Upper lobe of right lung (tissue), 1 donor: ENCODE measurements around the gene CDH22. TPM values are rescaled to one million over a fixed set of nuclear protein-coding genes. Genes with fewer than 3 reads are reported as not detected.

Experiments used
- ATAC-seq: fragments of 200-7000 bp; cut with Tn5 transposase; one replicate; pipeline ENCODE4 v1.9.1; 2020; ENCODE audit warnings: mild to moderate bottlenecking, moderate library complexity
- DNase-seq: peaks from one replicate; pipeline ENCODE4 v3.0.0-alpha.2; 2020
- H3K27ac ChIP-seq: fragments of 200-600 bp; one replicate; pipeline ENCODE4 v1.8.0; 2022
- H3K27me3 ChIP-seq: fragments of 200-600 bp; one replicate; pipeline ENCODE4 v1.8.0; 2022; ENCODE audit warnings: mild to moderate bottlenecking
- H3K36me3 ChIP-seq: fragments of 200-600 bp; one replicate; pipeline ENCODE4 v1.8.0; 2022
- H3K4me1 ChIP-seq: fragments of 200-600 bp; one replicate; pipeline ENCODE4 v1.8.0; 2022
- H3K4me3 ChIP-seq: fragments of 200-600 bp; one replicate; pipeline ENCODE4 v1.8.0; 2022; ENCODE audit warnings: mild to moderate bottlenecking
- H3K9me3 ChIP-seq: fragments of 200-600 bp; one replicate; pipeline ENCODE4 v1.8.0; 2022
- intact Hi-C: fragments of 100-400 bp; cut with DNase I; formaldehyde crosslinking; loops from one replicate; pipeline ENCODE4 v1.11.0; 2022
- total RNA-seq: library from RNA; stranded (reverse); fragmentation: NEBNext Ultra II Directional; extraction: Animal tissue kit (Norgen Biotek cat#: 25700); gene quantifications from one replicate; pipeline ENCODE4 v1.2.1, GENCODE V29; 2021
- TF ChIP-seq, protein P1 (sequence below): fragments of 200-600 bp; IDR thresholded peaks from one replicate; pipeline ENCODE4 v1.8.0; 2022; ENCODE audit warnings: antibody characterized with exemption
- donor health status: DM: no; HTN: yes; CAD: no; lungs with severe emphysema.

Gene CDH22
- total RNA-seq, 1 donor from 2014 or later, result 0.46 TPM

DNA sequence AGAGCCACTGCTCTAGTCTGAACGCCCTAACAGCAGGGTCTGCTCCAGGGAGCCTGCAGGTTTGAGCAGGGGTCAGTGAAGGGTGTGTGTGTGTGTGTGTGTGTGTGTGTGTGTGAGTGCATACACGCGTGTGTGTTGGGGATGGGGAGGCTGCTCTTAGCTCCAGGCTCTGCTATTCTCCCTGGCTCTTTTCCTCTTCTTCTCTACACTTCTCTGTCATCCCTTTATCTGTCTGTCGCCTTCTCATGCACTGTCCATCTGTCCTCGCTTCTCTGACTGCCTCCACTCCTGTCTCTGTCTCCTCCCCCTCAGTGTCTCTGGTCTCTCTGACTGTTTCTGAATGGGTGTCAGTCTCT is 3.4 kb upstream of the CDH22 start:
- intact Hi-C loops, result no loop called here
- H3K27me3 ChIP-seq, result peaks cover 95% of the 10 kb centered on the region
- H3K4me1 ChIP-seq, result peaks cover 5% of the 10 kb centered on the region
- TF ChIP-seq, protein P1, sequence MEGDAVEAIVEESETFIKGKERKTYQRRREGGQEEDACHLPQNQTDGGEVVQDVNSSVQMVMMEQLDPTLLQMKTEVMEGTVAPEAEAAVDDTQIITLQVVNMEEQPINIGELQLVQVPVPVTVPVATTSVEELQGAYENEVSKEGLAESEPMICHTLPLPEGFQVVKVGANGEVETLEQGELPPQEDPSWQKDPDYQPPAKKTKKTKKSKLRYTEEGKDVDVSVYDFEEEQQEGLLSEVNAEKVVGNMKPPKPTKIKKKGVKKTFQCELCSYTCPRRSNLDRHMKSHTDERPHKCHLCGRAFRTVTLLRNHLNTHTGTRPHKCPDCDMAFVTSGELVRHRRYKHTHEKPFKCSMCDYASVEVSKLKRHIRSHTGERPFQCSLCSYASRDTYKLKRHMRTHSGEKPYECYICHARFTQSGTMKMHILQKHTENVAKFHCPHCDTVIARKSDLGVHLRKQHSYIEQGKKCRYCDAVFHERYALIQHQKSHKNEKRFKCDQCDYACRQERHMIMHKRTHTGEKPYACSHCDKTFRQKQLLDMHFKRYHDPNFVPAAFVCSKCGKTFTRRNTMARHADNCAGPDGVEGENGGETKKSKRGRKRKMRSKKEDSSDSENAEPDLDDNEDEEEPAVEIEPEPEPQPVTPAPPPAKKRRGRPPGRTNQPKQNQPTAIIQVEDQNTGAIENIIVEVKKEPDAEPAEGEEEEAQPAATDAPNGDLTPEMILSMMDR, result no peak
- no peaks in the 10 kb centered on the region for H3K9me3 ChIP-seq
- ATAC-seq (no peak), DNase-seq (no peak)
- no peaks in the 10 kb centered on the region for H3K36me3 ChIP-seq
- no peak overlapping the region for H3K27ac ChIP-seq
- H3K4me3 ChIP-seq, result no peak overlapping the region

DNA sequence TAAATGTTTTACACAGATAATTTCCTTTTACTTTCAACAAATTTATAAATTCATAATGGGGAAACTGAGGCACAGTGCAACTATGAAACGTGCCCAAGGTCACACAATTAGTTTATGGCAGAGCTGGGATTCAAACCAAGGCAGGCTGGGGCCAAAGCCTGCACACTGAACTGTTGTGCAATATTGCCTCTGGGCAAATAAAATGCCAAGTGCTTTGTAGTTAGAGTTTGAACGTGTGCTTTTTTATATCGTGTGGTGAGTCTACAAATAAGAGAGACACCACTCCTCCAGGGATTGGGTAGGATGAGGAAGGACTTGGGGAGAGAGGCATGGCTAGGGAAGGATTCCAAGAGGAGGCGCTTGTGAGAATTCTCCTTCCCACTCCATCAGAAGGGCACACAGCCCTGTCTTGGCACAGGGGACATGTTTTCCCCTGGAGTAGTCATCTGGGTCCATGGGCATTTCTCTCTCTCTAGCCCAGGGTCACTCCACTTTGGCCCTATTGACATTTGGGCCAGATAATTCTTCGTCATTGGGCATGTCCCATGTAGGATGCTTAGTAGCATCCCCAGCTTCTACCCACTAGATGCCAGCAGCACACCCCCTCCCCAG is 2.8 kb upstream of the CDH22 start:
- H3K36me3 ChIP-seq, result no peaks in the 10 kb centered on the region
- intact Hi-C loops, result no loop called here
- H3K4me1 ChIP-seq, result peaks cover 5% of the 10 kb centered on the region
- TF ChIP-seq, protein P1, result no peak
- H3K4me3 ChIP-seq, result no peak overlapping the region
- no peaks in the 10 kb centered on the region for H3K9me3 ChIP-seq
- no peak overlapping the region for H3K27ac ChIP-seq
- peaks cover 95% of the 10 kb centered on the region for H3K27me3 ChIP-seq
- ATAC-seq, result no peak
- DNase-seq, result no peak

DNA sequence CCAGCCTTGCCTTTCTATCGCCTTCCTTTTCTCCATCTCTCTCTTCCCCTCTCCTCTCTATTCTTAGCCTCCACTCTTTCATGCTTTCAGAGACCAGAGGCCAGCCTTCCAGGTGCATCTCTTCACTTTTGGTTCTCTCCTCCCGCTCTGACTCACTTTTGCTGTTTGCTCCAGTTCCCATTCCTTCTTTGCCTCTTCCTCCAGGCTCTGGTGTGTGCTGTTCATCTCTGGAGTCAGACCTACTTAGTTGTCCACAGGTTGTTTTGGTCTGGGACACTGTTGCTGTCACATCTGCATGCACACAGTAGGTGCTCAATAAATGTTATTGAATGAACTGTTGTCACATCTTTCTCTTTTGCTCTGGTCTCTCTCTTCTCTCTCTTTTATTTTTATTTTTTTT is 1.6 kb upstream of the CDH22 start:
- H3K27ac ChIP-seq, result no peak overlapping the region
- intact Hi-C loops, result no loop called here
- no peaks in the 10 kb centered on the region for H3K9me3 ChIP-seq
- DNase-seq (no peak), ATAC-seq (no peak)
- H3K4me1 ChIP-seq, result peaks cover 5% of the 10 kb centered on the region
- H3K36me3 ChIP-seq, result no peaks in the 10 kb centered on the region
- H3K4me3 ChIP-seq, result no peak overlapping the region
- peaks cover 95% of the 10 kb centered on the region for H3K27me3 ChIP-seq
- TF ChIP-seq, protein P1, result no peak

DNA sequence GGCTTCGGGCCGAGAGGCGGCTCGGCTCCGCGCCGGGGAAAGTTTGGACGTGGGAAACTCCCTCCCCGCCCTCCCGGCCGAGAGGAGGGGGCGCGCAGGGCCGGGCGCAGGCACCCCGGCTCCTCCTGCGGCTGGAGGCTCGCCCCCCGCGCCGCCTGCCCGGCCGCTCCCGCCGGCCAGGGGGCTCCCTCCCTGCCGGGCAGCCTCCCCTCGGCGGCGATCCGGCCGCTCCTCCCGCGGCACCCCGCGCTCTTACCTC is 370 bp downstream of the CDH22 start:
- peak overlapping the region; percentile 45 for H3K4me3 ChIP-seq

DNA sequence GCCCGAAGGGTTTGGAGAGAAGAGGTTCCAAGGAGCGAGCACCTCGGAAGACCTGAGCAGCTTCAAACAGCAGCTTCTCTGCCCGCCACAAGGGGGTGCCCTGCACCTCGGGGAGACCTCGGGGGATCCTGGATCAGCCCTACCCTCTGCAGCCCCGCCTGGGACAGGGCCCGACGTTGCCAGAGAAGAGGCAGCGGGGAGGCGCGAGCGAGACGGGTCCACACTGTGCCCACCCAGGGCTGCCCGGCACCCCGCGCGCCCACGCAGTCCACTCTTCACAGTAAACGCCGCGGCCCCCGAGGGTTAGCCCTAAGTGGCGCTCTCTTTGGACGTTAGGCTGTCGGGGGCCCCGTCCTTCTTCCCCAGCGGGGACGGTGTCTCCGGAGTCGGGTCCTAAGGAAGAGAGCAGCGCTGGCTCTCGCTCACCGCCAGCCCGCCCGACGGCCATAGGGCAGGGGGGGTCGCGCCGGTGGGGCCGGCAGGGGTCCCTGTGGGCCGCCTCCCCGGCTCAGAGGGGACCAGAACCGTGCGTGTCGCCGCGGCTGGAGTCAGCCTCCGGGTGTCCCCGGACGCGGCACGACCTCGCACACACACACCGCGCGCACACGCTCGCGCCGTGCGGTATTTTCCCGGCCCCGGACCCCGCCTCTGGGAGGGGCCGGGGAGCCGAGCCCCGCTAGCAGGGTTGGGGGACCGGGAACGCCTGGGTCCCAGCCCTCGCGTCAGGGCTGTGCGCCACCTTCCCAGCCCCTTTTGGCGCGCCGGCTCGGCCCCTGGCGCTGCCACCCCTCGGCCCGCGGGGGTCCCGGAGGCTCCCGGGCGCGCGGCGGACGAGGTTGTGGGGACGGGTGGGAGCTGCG is 929 bp downstream of the CDH22 start:
- Histone ChIP-seq H3K4me3 (peak overlapping the region; percentile 45), H3K9me3 (no peaks in the 10 kb centered on the region), H3K27ac (no peak overlapping the region), H3K36me3 (no peaks in the 10 kb centered on the region), H3K4me1 (no peaks in the 10 kb centered on the region), H3K27me3 (peaks cover 81% of the 10 kb centered on the region)
- intact Hi-C loops, result no loop called here
- TF ChIP-seq, protein P1, result peak; percentile 82
- ATAC-seq (peak; percentile 84), DNase-seq (peak; percentile 82)

More for the DNA sequence above, 370 bp downstream of the CDH22 start:
- H3K9me3 ChIP-seq, result no peaks in the 10 kb centered on the region
- DNase-seq (no peak), ATAC-seq (no peak)
- intact Hi-C loops, result no loop called here
- no peaks in the 10 kb centered on the region for H3K36me3 ChIP-seq
- no peak overlapping the region for H3K27ac ChIP-seq
- H3K27me3 ChIP-seq, result peaks cover 87% of the 10 kb centered on the region
- TF ChIP-seq, protein P1, result no peak
- H3K4me1 ChIP-seq, result peaks cover 5% of the 10 kb centered on the region
